ENCODE data around the gene FGFR2.

DNA sequence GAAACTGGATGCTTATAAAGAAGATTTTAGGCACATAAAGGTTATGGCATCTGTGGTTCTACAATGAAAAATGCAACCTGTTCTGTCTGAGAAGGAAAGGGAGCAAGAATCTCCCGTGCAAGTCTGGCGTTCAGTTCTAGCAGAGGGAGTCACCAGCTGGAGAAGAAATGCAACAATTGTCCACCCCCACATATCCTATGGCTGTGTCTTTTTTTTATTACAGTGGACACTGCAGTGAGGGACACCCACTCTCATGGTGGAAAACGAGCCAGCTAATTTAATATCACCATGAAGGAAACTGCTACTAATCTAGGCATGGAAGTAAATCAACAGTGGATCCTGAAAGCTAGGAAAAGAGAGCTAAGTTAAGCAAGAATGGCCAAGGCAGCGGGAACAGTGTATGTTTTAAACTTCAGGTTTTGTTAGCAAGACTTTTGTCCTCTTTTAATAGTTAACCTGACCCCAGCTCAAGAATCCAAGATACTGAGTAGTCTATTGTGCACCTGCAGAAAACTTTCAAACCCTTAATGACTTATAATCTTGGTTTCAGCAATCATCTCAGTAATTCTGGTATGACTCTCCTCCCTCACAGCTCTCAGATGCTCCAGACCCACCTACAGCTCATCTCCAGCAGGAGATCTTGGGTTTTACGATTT, 149.3 kb downstream of the FGFR2 start:
- TF ChIP-seq, protein P1, sequence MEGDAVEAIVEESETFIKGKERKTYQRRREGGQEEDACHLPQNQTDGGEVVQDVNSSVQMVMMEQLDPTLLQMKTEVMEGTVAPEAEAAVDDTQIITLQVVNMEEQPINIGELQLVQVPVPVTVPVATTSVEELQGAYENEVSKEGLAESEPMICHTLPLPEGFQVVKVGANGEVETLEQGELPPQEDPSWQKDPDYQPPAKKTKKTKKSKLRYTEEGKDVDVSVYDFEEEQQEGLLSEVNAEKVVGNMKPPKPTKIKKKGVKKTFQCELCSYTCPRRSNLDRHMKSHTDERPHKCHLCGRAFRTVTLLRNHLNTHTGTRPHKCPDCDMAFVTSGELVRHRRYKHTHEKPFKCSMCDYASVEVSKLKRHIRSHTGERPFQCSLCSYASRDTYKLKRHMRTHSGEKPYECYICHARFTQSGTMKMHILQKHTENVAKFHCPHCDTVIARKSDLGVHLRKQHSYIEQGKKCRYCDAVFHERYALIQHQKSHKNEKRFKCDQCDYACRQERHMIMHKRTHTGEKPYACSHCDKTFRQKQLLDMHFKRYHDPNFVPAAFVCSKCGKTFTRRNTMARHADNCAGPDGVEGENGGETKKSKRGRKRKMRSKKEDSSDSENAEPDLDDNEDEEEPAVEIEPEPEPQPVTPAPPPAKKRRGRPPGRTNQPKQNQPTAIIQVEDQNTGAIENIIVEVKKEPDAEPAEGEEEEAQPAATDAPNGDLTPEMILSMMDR (conservative IDR thresholded peaks at IDR 0.05; ENCODE audit: low read depth, low read length): no peak
- TF ChIP-seq POLR2A (IDR thresholded peaks at IDR 0.05; ENCODE audit: low read depth, low read length) (no peak), MXI1 (IDR thresholded peaks at IDR 0.05; ENCODE audit: borderline replicate concordance, low read depth, low read length) (no peak)

Data from IMR-90 (cell line).